Left renal pelvis (tissue), 4 donors: ENCODE results near the gene CCIN. TPM values are rescaled to one million over a fixed set of nuclear protein-coding genes. Genes with fewer than 3 reads are reported as not detected.
"Not testable (repeated sequence)": the region's sequence is repeated elsewhere in the genome, so short reads cannot be mapped to it uniquely, and the experiment has no call there.

Experiments
- DNase-seq, 4 donors: peaks; one replicate each; pipeline ENCODE4 v3.0.0-alpha.2; 2013; ENCODE audit warnings: low read depth in 4 of 4, low spot score in 3 of 4
- polyA plus RNA-seq, 4 donors: library from polyadenylated mRNA; unstranded; fragments of 120-200 nt; gene quantifications; one replicate each; pipeline ENCODE4 v1.2.1, GENCODE V29; 2013; ENCODE audit not compliant: insufficient read length in 4 of 4

The CCIN gene
- polyA plus RNA-seq: under 1 TPM; 0.36 to 0.55 (median 0.50) TPM

DNA sequence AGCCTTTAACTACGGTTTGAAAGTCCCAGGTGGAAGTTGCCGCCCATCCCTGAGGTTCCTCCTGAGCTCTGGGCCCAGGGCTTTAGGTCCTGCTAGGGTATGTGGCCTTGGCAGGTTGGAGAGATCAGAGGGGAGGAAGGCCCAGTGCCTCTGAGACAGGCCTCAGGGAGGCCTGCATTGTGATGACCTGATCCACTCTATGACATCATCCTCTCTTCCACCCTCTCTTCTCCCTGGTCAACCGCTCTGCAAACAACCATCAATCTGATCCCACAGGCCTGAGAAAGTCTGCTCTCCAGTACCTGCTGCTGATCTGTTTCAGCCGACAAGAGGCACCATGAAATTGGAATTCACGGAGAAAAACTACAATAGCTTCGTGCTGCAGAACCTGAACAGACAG, at the start of gene CCIN:
TSS of gene CCIN (plus strand) at position 223 of the 400 bp plus-strand sequence. CDS start at position 338, 115 bp downstream.
- no peak for DNase-seq

DNA sequence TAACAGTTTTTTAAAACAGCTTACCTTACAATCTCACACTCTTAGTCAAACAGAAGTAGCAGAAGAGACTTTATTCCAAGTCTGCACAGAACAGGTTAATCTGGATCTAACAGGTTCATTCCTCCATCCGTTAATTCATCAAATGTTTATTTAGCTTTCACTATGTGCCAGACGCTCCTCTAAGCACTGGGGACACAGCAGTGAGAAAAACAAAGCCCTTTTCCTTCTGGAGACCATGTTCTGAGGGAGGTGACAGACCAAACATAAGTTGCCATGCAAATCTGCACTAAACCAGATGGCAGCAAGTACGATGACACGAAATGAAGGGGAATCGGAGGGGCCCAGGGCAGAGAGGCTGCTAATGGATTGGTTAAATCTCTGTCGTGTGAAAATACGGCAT, 49.7 kb upstream of the CCIN start:
- no peak for DNase-seq

- DNase-seq: no peak
These were observed 48.5 kb upstream of the CCIN start for GRCh38 chr9:36120705-36121104.

GRCh38 chr9:36121971-36122370, 47.2 kb upstream of the CCIN start:
- DNase-seq: no peak

DNA sequence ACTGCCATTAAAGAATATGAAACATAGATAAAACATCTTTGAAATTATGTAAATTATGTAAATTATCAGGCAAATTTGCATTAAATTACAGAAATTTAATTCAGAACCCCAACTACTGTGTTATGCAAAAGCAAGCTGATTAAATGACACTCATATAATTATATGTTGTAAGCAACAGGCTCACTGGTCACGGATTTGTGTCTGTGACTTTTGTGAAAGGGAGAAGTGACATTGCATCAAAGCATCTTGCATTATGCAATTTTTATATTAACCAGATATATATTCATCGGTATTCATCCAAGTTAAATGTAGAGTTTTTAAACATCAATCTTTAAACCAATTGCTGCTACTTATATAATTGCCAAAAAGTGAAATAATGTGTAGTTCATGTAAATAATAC, 45.7 kb upstream of the CCIN start:
- DNase-seq: no peak

DNA sequence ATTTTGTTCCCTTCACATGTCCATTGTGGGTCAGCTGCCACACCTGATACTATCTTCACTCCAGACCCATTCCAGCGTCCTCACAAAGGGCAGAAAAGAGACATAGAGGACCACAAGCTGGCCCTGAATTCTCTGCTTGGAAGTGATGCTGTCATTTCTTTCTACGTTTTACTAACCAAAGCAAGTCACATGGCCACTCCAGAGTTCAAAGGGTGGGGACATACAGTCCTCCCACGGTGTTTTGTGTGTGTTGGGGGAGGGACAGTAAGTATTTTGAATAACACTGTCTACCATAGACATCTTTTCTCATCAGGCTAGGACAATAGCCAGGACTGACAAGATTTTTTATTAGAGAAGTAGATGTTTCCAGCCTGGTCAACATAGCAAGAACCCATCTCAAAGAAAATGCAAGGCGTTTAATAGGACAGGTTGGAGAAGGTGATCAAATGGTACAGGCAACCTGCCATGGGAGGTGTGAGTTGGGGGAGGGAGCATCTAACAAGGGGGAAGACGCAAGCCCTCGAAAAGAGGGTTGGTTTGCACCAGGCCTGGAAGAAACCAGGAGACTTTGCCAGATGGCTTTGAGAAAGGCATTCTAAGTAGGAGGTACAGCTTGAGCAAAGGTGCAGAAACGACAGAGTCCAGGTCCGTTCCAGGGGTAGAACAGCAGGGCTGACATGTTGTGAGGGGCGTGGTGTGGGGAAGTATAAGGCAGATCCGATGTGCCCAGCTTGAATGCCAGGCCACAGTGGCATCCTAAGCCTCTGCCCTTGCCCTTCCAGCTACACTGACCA, 43.9 kb upstream of the CCIN start:
- no peak for DNase-seq

DNA sequence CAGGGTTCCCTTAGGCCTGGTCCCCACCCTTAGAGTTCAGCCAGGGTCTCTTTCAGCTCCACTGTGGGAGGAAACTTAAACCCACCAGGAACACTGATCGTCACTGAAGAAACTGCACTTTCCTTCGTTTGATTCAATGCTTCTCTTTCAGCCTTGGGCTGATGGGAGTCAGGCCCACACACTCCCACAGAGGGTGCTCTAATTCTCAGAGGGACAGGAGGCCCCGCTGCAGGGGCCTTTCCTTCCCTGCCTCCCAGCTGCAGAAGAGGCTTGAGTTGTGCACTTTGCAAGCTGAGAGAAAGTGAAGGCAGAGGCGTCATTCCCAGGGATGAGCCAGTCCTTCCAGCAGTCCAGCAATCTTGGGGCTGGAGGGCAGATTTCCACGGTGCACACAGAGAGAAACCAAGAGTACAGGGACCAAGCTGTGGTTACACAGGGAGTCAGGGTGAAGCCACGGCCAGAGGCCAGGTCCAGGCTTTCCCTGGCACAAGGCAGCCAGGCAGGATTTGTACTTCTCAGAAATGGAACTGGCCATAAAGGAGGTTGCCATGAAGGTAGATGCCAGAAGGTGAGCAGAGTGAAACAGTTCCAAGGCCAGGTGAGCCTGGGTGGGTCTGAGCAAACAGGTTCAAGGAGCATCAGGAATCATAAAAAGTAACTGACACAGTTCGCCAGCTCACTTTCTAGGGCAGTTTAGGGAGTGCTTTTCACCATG, 43.0 kb upstream of the CCIN start:
- DNase-seq: no peak

GRCh38 chr9:36127652-36128244, 41.4 kb upstream of the CCIN start:
- DNase-seq: no peak

DNA sequence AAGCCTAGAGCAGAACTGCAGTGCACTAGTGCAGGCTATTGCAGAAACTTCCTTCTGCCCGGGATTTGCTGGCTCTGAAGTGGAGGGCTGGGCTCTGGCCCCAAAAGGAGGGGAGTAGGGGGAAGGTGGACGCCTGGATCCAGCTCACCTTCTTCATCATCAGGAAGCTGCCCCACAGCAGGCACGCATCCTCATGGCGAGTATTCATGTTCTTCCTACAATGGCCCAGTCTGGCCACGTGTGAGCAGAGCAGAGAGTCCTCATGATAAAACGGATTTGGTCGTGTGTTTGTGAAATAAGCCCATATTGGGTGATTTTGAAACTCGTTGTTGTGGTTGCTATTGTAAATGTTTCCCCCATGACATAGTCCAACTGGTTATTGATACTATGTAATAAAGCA, 40.8 kb upstream of the CCIN start:
- DNase-seq: no peak

DNA sequence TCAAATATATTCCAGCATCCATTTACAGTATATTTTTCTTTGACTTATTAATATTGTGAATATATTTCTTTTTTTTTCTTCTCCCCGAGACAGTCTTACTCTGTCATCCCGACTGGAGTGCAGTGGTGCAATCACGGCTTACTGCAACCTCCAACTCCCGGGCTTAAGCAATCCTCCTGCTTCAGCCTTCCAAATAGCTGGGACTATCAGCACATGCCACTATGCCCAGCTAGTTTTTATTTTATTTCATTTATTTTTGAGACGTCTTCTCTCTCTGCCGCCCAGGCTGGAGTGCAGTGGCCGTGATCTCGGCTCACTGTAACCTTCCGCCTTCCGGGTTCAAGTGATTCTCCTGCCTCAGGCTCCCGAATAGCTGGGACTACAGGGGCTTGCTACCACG, 40.0 kb upstream of the CCIN start:
- no peak for DNase-seq

DNA sequence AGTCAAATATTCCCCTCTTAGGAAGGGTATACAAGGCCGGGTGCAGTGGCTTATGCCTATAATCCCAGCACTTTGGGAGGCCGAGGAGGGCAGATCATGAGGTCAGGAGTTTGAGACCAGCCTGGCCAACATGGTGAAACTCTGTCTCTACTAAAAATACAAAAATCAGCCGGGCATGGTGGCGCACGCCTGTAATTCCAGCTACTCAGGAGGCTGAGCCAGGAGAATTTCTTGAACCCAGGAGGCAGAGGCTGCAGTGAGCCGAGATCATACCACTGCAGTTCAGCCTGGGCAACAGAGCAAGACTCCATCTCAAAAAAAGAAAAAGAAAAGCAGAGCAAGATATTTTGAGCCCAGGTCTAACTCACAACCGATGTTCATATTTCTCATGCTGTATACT, 37.5 kb upstream of the CCIN start:
- DNase-seq: not testable (repeated sequence)

GRCh38 chr9:36132086-36132485, 37.1 kb upstream of the CCIN start:
- DNase-seq: no peak

GRCh38 chr9:36134761-36135505, 34.3 kb upstream of the CCIN start:
- DNase-seq: no peak

GRCh38 chr9:36135741-36136271, 33.4 kb upstream of the CCIN start:
- no peak for DNase-seq

- peak; percentile 42 to 55 (median 46) for DNase-seq
These were observed 32.8 kb upstream of the CCIN start, which contains the start of gene GLIPR2 for GRCh38 chr9:36136272-36136893. Gene GLIPR2, plus strand, starts transcription at chr9:36136733. Its CDS starts 46 bp downstream, at chr9:36136779.

DNA sequence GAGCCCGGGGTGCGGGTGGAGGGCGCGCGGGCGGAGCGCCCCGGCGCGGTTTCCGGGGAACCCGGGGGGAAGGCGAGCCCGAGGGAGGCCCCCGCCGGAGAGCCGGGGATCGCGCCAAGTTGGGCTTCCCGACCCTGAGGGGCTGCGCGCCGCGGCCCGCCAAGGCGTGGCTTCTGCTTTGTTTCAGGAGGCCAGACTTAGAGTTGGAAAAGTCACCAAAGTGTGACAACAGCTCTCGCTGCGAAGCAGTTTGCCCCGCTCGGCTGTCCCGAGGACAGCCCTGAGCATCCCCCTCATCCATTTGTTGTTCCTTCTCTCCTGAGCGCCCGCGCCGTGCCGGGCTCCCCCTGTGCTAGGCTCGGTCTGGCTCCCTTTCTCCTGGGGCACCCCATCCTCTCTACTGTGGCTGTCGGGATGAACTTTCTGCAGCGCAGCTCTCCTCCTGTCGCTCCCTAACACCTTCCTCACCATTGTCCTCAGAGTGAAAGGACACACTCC, 32.2 kb upstream of the CCIN start:
- DNase-seq: no peak

DNA sequence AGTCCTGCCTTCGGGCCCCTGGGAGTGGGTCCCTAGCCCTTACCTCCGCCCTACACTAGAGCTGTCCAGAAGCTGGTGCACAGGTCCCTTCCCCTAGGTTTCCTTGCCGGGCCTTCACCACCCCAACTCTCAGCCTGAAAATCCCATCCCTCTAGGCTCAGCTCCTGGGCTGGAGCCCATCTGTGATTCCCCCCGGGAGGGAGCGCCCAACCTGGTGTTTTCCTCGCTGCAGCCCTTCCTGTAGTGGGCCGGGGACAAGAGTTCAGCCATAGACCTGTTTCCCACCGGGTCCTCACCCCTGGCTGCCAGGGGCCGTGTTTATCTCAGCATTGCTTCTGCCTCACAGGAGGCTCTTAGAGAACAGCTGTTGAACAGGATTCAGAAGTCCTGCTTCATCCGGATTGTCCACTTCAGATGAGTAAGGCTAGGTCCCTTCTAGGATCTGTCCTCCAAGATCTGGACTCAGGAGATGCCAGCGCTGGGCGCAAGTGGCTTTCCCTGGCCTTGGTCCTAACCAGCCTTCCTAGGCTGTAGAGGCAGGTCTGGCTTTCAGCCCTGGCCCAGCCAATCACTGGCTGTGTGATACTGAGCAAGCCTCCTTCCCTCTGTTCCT, 31.7 kb upstream of the CCIN start:
- peak in 1 of 4 donors; percentile 6 for DNase-seq

DNA sequence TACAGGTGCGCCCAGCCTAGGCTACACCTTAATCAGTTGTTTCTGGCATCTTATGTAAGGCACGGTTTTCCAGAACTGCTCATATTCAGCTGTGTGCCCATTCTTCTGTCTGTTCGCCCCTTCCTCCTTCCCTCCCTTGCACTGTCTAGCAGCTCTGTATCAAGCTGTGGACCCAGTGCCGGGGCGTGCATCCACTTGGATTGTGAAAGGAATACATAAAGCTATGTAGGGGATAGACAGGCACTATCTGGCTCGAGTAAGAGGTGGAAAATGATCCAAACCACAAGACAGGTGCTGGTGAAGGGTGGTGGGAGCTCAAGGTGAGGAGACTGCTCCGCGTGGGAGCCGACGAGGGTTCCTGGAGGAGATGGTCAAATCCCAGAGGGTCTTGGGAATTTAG, 30.7 kb upstream of the CCIN start:
- no peak for DNase-seq

DNA sequence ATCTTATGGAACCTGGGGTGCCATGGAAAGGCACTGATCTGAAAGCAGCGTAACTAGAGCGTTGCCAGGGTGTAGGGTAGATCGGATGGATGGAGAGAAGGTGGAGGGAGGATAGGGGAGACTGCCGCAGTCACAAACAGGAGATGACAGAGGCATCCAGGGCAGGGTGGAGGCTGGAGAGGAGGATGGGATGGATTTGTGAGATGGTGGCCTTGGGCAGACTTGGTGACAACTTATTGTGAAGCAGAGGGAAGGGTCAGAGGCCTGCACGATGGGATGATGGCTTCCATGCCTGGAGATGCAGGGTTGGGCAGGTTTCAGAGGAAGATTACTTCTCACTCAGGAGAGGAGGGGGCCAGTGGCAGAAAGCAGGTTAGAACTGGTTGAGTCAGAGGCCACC, 30.3 kb upstream of the CCIN start:
- no peak for DNase-seq
